Measurements from ENCODE around the gene SPTSSB.

DNA sequence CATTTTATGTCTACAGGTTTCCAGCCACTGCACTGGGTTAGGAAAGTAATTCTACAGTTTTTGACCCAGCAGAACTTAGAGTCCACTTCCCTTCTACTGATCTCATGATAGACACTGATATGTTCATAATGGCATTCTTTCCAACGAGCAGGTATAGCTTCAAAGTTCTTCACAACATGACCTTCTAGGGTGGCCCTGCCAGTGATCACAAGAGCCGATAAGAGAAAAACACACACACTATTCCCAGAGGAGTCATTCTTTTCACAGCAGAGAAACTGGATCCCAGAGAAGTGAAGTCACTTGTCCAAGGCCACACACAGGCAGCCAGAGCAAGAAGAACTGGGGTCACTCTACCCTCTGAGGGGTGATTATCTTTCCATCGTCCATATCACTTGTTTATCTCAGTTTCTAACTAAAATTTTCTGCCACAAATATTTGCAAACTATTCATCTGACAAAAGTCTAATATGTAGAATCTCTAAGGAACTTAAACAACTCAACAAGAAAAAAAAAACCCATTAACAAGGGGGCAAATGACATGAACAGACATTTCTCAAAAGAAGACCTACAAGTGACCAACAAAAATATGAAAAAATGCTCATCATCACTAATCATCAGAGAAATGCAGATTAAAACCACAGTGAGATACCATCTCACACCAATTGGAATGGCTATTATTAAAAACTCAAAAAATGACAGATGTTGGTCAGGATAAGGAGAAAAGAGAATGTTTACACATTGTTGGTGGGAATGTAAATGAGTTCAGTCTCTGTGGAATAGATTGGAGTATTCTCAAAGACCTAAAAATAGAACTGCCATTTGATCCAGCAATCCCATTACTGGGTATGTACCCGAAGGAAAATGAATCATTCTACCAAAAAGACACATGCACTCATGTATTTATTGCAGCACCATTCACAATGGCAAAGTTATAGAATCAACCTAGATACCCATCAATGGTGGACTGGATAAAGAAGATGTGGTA, 31.5 kb downstream of the SPTSSB start:
- TF ChIP-seq POLR2A (IDR thresholded peaks at IDR 0.05; ENCODE audit: low read length), result no peak
- TF ChIP-seq GATA1 (IDR thresholded peaks at IDR 0.05; ENCODE audit: low read depth, low read length), result no peak
